Left kidney (tissue), 8 donors: ENCODE data around the gene RSPH1. TPM values are rescaled to one million over a fixed set of nuclear protein-coding genes. Genes with fewer than 3 reads are reported as not detected.

ENCODE experiments used
- DNase-seq: peaks from one replicate; pipeline ENCODE4 v3.0.0-alpha.2; 2013
- long read RNA-seq, 8 donors: transcript quantifications; one replicate each; lab custom pipeline, GENCODE V29; 2026
- polyA plus RNA-seq: library from polyadenylated mRNA; unstranded; fragments of 120-200 nt; gene quantifications from one replicate; pipeline ENCODE4 v1.2.1, GENCODE V29; 2013; ENCODE audit not compliant: insufficient read length

The RSPH1 gene
- 14.4 TPM for polyA plus RNA-seq
- long read RNA-seq, donor 1, partial matches to known transcripts: 0 of 3 reads
- long read RNA-seq, donor 1, other reads (novel, unspliced or antisense): 0 of 3 reads
- long read RNA-seq, donor 2, partial matches to known transcripts: 0 of 2 reads
- long read RNA-seq, donor 2, other reads (novel, unspliced or antisense): 0 of 2 reads
- long read RNA-seq, donor 3, partial matches to known transcripts: 0 of 4 reads
- long read RNA-seq, donor 3, other reads (novel, unspliced or antisense): 0 of 4 reads
- long read RNA-seq, donor 4: 0 reads
- long read RNA-seq, donor 5, transcript RSPH1-201 (9 exons, 1,430 nt): major isoform, 11 of 13 reads
- long read RNA-seq, donor 5, partial matches to known transcripts: 0 of 13 reads
- long read RNA-seq, donor 5, other reads (novel, unspliced or antisense): 0 of 13 reads
- long read RNA-seq, donor 6, partial matches to known transcripts: 0 of 2 reads
- long read RNA-seq, donor 6, other reads (novel, unspliced or antisense): 0 of 2 reads
- long read RNA-seq, donor 7, partial matches to known transcripts: 6 of 8 reads
- long read RNA-seq, donor 7, other reads (novel, unspliced or antisense): 0 of 8 reads
- long read RNA-seq, donor 8, partial matches to known transcripts: 0 of 2 reads
- long read RNA-seq, donor 8, other reads (novel, unspliced or antisense): 0 of 2 reads

DNA sequence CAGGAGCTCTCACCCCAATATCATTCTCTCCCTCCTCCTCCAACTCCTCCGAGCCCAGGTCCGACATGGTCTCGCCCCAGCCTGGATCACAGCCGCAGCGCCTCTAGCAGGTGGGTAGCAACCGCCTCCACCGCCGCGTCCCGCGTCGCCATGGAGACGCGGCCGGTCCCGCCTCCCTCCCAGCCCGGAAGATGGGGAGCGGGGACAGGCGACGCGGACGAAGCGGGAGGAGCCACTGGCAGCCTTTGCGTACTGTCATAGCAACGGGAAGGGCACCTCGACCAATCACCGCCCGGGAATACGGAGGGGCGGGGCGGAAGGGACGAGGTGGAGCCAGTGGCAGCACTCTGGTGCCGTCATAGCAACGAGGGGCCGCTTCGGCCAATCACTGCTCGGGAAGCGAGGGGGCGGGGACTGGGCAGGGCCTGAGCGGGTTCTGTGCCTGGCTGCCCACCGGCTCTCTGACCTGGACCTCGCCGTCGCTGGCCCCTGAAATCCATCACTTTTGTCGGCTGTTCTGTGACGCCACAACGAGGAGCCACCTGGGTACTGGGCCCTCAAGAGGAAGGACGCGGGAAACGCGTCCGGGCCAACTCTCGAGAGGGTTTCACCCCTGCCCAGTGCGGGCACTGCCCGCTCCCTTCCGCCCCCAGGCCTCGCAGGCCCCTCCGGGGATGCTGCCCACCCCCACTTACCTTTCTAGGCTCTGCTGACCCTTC lies at the start of gene RSPH1:
TSS of gene RSPH1 (minus strand) at position 105 of the 719 bp plus-strand sequence. CDS start at position 67, 38 bp downstream.
- peak; percentile 99 for DNase-seq

DNA sequence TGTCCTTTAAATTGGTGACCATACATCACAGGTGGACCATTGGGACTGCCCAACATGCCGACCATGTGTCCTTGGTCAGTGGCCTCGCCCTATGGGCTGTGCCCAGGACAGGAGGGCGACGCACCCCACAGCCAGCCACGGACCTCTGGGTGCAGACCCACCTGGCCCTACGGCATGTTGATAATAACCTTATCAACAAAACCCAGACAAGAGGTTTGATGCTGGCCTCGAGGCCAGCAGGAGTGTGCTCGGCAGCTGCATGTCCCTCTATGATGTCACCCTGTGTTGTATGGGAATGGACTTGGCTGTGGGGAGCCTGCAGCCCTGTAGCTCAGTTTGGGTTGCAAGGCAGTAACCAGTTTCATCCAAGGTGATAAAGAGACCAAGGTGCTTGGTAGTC lies 49.7 kb upstream of the RSPH1 start:
- no peak for DNase-seq

DNA sequence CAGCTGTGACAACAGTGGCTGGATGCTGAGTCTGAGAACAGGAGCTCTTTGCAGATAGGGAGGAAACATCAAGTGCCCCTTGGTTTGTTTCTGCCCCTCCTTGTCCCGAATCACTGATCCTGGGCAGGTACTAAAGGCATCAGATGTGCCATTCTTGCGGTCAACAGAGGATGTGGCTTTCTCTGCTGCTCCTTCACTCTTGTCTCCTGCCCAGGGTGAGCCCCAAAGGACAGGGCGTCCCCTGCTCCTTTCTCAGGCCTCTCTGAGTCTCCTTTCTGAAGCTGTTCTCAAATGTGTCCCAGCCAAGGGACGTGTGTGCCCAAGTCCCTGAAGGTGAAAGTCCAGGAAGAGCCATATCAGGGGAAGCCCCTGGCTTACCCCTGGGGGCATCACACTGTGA lies 49.3 kb upstream of the RSPH1 start:
- DNase-seq: no peak

DNA sequence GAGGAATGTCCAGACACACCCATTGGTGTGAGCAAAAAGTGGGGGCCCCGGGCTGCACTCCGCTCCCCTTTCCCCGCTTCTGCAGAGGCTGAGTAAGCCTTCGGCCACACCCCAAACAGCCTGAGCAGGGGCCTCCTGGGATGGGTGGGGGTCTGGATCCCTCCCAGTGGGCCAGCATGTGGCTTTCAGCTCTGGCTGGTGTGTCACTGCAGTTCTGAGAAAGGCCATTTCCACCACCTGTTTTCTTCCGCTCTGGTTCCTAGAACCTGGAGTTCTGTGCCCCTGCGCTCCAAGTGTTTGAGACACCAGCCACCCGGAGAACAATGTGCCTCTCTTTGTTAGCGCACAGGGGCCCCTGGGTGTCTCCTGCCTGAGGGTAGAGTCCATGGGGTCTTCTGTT lies 48.5 kb upstream of the RSPH1 start:
- no peak for DNase-seq

DNA sequence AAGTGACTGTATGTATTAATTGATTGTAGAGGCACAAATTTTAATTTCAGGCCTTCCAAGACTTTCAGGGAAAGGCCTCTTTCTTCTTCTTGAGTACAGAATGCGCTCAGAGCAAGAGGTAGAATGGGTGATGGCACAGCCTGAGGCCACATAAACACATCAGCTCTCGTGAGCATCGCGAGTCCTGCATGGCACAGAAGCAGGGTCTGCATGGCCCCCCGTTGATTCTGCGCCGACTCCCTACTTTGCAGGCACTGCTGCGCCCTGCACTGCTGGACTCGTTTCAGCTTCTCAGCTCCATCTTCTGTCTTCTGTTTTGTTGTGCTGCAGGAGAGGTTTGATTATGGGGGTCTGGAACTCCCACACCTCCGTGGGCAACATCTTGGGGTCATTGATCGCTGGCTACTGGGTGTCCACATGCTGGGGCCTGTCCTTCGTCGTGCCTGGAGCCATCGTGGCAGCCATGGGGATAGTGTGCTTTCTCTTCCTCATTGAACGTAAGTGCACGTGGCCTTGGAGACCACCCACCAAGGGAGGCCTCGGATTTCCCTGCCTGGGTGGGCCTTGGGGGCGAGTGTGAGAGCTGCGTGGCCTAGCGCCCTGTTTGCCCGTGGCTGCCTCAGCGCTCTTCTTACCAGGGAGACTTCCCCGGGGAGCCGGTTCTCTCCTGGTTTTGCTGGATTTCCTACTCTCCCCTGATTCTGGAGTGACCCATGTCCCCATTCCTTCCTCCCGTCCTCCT lies 47.3 kb upstream of the RSPH1 start:
- DNase-seq: no peak

DNA sequence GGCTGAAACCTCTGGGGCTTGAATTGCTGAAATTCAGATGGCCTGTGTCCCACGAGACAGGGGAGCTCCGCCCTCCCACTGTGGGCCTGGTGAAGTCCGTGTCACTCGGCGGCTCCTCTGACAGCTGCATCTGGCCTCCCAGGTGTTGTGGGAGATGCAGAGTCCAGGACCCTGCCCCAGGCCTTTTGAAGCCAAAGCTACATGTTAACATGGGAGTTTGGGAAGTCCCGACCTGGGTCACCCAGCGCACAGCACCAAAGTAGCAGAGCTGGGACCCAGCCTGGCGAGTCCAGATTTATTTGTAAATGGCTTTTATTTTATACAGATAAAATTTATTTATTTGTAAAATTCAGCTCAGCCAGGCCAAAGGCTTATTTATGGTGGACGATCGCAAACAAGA lies 46.6 kb upstream of the RSPH1 start:
- DNase-seq: no peak

DNA sequence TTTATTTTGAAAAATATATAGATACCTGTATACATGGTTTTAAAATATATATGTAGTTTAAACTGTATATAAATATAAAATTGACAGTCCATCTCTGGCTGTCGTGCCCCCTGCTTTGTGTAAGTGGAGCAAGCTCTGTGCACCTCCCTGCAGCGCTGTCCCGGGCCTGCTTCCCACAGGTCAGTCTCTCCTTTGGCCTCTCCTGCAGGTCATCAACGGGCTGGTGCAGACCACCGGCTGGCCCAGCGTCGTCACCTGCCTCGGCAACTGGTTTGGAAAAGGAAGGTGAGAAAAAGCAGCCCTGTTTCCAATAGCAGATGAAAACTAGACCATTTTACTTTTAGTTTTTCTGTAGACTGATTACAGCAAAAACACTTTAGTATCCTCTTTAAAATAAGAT lies 46.2 kb upstream of the RSPH1 start:
- no peak for DNase-seq

DNA sequence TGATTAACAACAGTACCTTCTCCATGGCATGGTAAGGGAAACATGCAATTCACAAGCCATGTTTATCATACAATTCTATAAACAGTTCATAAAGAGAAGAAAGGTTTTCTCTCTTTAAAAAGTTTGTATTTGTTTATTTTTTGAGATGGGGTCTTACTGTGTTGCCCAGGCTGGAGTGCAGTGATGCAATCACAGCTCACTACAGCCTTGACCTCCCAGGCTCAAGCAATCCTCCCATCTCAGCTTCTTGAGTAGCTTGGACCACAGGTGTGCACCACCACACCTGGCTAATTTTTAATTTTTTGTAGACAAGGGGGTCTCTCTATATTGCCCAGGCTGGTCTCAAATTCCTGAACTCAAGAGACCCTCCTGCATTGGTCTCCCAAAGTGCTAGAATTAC lies 45.6 kb upstream of the RSPH1 start:
- no peak for DNase-seq

DNA sequence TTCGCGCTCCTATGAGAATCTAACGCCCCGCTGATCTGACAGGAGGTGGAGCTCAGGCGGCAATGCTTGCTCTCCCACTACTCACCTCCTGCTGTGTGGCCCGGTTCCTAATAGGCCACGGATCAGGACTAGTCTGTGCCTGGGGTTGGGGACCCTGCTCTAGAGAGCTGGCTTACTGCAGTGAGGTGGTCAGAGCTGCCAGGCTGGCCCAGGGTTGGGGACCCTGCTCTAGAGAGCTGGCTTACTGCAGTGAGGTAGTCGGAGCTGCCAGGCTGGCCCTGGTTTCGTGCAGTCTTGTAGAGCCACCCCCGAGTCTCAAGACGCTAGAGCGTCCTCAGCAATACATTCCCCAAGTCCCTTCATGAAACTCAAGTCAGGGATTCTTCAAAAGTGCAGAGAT lies 45.1 kb upstream of the RSPH1 start:
- DNase-seq: no peak

DNA sequence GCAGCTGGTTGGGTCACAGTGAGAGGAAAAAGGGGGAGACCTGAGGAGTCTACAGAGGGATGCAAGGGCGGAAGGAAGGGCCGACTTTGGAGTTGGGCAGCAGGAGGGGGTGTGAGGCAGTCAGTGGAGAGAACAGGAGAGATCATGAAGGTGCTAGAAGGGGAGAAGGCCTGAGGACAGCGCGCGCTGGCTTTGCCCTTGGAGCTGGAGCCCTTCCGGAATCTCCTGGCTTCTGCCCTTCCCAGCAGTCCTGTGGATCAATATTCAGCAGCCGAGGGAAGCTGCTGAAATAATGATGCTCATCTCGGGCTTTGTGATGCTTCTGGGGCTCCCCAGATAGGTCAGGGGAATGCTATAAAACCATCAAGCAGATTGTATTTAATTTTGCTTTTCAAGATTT lies 44.4 kb upstream of the RSPH1 start:
- DNase-seq: no peak

DNA sequence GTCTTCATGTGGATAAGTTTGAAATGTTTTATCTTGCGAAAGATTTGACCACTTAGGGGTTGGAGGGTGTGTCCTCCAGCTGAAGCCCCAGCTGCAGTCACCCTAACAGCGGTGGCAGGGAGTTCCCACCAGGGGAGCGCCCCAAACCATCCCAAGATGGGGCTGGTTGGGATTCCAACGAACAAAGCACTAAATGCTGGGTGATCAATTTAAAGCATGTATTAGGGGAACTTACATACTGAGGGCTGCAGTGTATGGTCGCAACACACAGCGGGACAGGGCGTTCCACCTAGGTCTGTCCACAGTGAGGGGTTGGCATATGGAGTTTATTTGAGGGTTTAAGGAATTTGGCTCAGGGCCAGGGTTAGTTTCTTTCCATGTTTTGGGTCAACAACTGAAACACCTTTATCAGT lies 43.9 kb upstream of the RSPH1 start:
- DNase-seq: no peak

DNA sequence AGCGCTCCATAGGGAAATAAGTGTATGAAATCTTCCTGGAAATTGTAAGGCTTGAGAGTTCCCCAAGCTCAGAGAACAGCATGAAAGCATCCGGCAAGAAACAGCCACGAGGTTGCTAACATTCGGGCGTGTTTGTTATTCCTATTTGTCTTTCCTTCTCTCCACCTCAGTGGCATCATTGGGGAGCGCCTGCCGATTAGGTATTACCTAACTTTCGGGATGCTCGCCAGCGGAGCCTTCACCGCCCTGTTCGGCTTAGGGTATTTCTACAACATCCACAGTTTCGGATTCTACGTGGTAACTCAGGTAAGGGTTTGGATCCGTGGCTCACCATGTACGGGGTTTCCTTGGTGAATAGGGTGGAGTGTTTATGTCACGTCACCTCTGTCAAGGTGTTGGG lies 43.3 kb upstream of the RSPH1 start:
- DNase-seq: no peak

DNA sequence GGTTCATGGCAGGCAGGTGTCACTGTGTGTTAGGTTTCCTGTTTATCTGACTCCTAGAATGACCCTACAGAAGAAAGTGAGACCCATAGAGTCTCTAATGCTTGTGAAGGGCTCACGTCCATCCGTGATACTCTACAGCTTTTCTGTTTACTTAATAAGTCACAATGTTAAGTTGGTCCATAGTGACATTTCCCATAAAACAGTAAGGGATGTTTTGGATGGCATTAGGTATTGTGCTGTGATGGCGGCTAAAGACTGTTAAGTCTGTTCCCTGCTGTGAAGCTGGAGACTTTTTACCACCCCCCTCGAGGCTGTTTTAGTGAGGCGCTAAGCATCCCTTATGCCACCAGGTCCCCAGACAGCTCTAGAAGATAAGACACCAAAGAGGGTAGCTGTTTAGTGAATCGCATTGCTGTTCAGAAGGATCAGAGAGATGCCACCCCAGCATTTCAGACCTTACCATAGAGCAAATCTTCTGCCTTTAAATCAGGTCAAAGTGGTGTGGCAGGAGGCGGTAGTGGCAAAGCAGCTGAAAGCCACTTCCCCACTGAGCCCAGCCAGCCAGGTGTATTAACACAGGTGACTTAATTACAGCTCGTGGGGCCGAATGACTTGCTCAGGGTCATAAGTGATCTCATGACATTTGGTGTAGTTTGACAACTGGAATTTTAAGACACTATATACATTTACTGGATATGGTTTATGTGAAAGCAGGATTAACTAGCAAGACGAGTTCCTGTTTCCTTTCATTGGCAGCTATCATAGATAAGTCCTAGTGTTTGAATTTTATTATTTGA lies 42.7 kb upstream of the RSPH1 start:
- DNase-seq: no peak

DNA sequence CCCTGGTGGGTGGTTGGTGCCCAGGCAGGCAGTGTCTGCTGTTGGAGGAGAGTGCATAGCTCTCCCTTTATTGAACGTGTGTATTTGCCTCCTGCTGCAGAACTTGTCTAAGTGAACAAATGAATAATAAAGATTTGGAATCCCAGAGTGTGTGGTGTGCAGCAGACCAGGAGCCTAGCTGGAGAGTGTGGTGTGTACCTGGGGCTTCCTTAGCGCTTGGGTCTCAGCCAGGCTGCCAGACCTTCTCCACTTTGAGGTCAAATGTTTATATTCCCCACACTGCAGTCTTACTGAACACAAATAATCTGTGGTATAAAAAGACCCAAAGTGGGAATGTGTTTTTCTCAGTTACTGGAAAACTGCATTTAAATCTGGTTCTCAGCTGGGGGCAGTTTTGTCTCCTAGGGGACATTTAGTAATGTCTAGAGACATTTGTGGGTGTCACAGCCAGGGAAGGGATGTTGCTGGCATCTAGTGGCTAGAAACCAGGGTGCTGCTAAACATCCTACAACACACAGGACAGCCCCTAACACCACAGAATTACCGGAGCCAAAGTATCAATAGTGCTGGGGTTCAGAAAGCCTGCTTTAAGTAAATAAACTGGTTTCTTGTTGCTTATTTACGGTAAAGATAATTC lies 41.2 kb upstream of the RSPH1 start:
- no peak for DNase-seq

DNA sequence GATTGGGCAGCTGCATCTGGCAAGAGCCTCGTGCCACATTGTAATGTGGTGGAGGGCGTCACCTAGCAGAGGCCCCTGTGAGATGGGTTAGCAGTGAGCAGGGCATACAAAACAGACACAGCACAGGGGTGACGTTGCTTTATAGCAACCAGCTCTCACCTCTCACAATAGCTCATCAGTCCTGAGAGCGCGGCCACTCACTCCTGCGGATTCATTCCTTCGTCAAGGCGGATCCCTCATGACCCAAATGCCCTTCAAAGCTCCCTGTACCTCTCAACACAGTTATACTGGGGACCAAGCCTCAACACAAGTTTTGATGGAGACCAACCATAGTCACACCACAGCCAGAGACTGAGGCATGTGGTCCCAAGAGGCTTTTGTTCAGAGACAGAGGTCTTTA lies 40.6 kb upstream of the RSPH1 start:
- no peak for DNase-seq

DNA sequence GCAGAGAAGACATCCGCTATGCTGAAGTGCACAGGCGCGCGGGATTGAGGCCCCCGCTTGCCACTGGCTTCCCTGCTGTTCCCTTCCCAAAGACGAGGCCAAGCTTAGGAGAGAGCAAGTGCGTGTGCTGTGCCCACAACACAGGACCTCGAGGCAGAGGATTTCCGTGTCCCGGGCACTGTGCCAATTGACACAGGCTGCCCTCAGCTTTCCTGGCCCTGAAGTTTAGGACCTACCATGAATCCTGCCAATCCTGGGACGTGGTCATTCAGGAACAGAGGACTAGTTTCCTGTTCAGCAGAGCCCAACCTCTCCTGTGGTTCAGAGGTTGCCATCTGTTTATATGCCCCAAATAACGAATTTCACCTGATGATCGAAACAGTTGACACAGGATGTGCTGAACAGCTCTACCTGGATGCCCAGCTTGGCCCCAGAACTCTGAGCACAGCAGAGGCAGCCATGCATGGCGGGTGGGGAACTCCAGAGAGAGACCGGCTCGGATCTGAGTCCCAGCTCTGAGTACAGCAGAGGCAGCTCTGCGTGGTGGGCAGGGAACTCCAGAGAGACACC lies 39.7 kb upstream of the RSPH1 start:
- DNase-seq: no peak

DNA sequence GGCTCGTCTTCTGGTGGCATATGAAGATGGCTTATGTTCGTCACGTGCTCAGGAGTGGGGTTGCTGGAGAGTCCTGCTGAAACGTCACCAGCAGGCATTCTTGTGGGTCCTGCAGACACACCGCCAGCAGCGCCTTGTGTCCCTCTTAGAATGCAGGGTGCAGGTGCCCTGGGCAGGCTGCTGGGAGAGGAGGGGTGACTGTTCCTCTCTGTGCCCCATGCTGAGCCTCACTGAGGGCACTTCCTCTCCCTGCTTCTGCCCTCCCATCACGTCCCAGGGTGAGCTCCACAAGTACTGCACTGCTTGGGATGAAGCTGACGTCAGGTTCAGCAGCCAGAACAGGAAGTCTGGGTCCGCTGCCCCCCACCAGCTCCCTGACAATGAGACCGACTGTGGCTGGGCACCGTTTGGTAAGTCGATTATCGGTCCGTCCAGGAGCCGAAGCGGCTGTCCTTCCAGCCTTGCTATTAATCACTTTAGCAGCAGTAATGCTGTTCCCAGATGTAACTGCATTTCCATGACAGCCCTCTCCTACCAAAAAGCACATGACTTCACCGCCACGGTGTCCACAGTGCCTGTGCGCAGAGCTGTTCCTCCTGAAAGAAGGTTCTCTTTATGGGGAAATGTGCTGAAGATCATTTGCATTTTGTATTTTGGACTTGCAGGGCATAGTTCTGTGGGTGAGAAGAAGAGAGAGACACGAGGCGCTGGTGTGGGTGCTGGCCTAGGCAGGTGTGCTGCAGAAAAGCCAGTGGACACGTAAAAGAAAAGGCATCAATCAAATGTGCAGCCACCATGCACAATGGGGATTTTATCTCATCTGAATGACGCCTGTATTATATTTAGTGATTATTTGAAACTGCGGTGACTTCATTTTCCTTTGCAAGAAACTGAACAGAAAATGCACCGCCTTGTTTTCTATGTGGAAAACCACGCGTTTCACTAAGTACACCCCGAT lies 38.7 kb upstream of the RSPH1 start:
- no peak for DNase-seq

DNA sequence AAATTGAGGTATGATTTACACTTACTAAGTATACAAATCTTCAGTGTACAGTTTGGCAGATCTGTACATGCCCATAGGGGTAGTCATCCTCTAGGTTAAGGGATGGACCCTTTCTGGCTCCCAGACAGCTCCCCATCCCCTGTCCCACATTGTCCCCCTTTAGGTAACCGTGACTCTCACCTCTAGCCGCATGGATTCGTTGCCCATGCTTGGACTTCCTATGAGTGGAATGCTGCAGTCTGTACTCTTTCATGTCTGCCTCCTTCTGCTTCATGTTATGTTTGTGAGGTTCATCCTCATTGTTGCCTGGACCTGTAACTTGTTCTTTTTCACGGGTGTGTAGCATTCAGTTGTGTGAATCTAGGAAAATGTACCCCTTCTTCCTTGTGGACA lies 37.9 kb upstream of the RSPH1 start:
- DNase-seq: no peak

DNA sequence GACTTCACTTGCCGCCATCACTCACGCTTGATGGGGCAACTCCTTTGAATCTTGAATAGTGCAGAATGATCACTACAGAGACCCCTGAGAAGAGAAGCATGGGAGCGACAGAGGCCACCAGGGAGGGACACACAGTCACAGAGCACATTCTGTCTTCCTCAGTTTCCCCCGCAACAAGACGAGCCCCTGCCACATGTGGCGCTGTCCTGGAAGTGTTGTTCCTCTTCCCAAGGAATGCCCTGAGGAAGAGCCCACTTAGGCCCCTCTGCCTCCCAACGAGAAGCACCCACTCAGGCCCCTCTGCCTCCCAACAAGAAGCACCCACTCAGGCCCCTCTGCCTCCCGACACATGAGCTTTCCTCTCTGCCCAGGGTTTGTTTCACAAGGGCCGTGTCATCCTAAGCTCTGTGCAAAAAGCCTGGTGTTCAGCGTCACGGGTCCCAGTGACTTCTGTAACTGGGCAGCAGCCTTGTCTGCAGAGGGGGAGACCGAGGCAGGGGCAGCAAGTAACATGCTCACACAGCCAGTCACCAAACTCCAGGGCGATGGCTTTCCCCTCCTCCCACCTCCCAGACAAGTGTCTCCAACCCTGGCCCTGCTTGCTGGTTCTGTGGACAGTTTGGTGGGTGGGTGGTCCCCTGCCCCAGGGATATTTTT lies 37.4 kb upstream of the RSPH1 start:
- DNase-seq: no peak
